Right lobe of liver (tissue), 4 donors: ENCODE data around the gene MYO16.

Source experiments
- CTCF ChIP-seq, 4 donors: fragments of 200-600 bp in 3 of 4; fragments of 450-650 bp in 1 of 4; IDR thresholded peaks; one replicate each; pipeline versions ENCODE4 v1.5.1 to v1.8.0; 2016 to 2022; ENCODE audit warnings: antibody characterized with exemption in 4 of 4, mild to moderate bottlenecking in 2 of 4
- POLR2A ChIP-seq: fragments of 450-650 bp; IDR thresholded peaks from one replicate; pipeline ENCODE4 v1.6.1; 2017; ENCODE audit warnings: antibody characterized with exemption, mild to moderate bottlenecking
- donor health status: DM: no; HTN: no; CAD: no.
- donor health status: DM: no; HTN: no; CAD: no.
- donor health status: DM: no; HTN: yes; CAD: no.

DNA sequence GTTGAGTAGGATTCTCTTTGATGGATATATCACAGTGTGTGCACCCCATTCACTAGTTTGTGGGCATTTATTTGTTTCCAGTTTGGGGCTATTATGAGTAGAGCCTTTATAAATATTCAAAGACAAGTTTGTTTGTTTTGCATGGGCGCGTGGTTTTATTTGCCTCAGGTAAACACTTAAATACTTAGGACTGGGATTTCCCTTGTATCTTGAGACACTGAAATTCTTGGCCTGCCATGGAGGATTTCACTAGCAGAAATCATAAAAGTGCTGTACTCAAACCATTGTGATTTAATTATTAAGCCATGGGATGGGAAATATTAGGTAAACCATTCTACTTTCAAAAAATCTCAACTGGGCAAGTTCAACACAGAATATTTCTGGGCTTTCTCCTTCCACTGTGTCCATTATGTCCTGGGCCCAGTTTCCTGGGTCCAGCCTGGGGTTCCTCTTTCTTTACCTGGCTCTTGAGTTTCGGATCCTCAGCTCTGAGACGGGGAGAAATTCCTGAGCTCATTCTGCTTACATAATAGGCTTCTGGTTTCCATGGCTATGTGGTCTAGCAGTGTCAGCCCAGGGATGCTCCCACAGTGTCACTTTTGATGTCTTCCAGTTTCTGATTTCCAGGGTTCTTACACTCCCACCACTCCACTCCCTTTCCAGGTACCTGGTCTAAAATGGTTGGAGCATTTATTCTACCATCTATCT is 14.4 kb downstream of the MYO16 start:
- TF ChIP-seq CTCF (IDR thresholded peaks at IDR 0.05) (no peak), POLR2A (no peak)
